OCI-LY7 (cell line): ENCODE measurements around the gene IFNG.

Source experiments
- EZH2phosphoT487 ChIP-seq: fragments of 200-600 bp; sonication (generic); IDR thresholded peaks from 2 replicates; pipeline ENCODE4 v1.6.1; 2018; ENCODE audit warnings: low read depth, borderline replicate concordance, mild to moderate bottlenecking, mixed run types, antibody characterized with exemption, low read length, moderate library complexity, mixed read lengths
- TF ChIP-seq, protein P1 (sequence below): fragments of 200-600 bp; sonication (generic); conservative IDR thresholded peaks from 2 replicates; pipeline ENCODE4 v1.5.1; 2014; ENCODE audit warnings: mild to moderate bottlenecking, antibody characterized with exemption, low read length, moderate library complexity, mixed read lengths

DNA sequence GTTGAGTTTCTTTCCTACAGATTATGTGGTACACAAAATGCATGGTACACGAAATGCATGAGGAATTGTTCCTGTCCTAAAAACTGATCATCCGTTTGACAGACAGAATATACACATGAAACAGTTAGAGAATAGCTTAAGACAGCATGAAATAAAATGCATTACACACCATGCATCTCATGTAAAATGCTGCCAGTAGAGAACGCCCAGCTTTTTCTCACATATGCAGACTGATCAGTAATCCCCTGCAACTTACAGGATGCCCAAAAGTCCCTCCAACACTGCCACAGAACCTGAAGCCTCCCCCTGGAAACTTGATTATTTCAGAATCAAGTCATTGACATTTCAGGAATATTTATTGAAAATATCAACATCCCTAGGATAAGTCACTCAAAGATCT, 24.0 kb downstream of the IFNG start:
- TF ChIP-seq, protein P1, sequence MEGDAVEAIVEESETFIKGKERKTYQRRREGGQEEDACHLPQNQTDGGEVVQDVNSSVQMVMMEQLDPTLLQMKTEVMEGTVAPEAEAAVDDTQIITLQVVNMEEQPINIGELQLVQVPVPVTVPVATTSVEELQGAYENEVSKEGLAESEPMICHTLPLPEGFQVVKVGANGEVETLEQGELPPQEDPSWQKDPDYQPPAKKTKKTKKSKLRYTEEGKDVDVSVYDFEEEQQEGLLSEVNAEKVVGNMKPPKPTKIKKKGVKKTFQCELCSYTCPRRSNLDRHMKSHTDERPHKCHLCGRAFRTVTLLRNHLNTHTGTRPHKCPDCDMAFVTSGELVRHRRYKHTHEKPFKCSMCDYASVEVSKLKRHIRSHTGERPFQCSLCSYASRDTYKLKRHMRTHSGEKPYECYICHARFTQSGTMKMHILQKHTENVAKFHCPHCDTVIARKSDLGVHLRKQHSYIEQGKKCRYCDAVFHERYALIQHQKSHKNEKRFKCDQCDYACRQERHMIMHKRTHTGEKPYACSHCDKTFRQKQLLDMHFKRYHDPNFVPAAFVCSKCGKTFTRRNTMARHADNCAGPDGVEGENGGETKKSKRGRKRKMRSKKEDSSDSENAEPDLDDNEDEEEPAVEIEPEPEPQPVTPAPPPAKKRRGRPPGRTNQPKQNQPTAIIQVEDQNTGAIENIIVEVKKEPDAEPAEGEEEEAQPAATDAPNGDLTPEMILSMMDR, result no peak
- TF ChIP-seq EZH2phosphoT487, result no peak
